GM21529 (cell line): Measurements from ENCODE around the gene RAX2.
A peak's percentile ranks its signal among the peaks of the same experiment; 100 is the strongest.
"Not testable (repeated sequence)": the region's sequence is repeated elsewhere in the genome, so short reads cannot be mapped to it uniquely, and the experiment has no call there.

ENCODE experiments used
- ATAC-seq: cut with Tn5 transposase; IDR thresholded peaks from one replicate; pipeline ENCODE4 v1.9.1; 2021; ENCODE audit not compliant: unreplicated experiment

RAX2 gene

GRCh38 chr19:3778104-3778867, 6.3 kb upstream of the RAX2 start:
- no peak for ATAC-seq

DNA sequence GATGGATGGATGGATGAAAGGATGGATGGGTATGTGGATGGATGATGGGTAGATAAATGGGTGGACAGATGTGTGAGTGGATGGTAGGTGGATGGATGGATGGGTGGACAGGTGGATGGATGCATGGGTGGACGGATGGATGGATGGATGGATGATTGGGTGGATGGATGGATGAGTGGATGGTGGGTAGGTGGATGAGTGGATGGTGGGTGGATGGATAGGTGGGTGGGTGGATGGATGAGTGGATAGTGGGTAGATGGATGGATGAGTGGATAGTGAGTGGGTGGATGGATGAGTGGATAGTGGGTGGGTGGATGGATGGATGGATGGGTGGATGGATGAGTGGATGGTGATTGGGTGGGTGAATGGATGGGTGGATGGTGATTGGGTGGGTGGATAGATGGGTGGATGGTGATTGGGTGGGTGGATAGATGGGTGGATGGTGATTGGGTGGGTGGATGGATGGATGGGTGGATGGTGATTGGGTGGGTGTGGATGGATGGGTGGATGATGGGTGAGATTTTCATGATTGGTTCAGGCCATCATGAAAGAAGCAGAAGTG, 4.5 kb upstream of the RAX2 start:
- no peak for ATAC-seq

DNA sequence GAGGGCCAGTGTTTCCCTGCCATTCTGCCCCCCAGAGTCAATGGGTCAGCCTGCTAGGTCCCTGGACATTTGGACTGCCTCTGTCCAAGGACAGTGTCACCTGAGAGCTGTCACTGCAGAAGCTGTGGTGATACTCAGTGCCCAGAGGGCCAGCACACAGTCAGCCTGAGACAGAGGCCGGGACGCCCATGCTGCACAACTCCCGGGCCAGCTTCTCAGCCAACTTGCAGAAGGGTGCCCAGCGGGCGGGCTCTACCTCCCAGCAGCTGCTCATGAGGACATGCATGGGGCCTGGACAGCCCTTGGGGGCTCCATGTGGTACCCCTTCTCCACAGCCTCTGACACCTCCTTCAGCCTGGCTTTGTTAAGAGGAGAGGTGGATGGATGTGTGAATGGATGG, 3.8 kb upstream of the RAX2 start:
- ATAC-seq, result no peak

GRCh38 chr19:3775374-3775711, 3.3 kb upstream of the RAX2 start:
- ATAC-seq, result no peak

DNA sequence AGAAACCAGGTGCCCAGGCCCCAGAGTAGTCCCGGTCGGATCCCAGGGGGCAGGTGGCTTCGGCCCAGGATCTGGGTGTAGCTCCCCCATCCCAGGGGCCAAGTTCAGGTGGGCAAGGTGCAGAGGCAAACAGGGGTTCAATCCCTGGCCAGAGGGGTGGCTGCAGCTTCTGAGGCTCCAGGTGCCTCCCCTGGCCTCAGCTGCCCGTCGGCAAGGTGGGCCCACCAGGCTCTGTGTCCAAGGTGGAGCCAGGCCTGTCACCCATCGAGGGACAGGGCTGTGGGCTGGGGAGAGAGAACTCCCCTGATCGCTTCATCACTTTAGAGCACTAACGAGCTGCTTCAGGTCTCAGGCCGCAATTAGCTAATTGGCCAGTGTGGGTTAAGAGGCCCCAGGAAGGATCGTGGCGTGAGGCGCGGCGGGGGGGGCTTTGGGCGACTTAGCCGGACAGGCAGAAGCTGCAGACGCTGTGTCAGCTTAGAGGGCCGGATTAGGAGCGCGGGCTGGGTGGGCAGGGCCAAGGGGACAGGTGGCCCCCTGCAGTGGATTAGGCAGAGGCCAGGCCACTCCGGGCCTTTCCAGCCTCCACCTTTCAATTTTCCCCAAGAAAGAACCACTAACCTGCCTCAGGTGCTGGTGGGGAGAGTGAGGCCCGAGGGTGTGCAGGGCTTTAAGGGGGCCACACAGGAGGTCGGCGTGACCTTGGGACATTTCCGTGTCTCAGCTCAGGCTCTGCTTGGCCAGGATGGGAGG, 2.8 kb upstream of the RAX2 start:
- no peak for ATAC-seq

- ATAC-seq, result no peak
Observed at GRCh38 chr19:3773814-3774515, 1.9 kb upstream of the RAX2 start.

DNA sequence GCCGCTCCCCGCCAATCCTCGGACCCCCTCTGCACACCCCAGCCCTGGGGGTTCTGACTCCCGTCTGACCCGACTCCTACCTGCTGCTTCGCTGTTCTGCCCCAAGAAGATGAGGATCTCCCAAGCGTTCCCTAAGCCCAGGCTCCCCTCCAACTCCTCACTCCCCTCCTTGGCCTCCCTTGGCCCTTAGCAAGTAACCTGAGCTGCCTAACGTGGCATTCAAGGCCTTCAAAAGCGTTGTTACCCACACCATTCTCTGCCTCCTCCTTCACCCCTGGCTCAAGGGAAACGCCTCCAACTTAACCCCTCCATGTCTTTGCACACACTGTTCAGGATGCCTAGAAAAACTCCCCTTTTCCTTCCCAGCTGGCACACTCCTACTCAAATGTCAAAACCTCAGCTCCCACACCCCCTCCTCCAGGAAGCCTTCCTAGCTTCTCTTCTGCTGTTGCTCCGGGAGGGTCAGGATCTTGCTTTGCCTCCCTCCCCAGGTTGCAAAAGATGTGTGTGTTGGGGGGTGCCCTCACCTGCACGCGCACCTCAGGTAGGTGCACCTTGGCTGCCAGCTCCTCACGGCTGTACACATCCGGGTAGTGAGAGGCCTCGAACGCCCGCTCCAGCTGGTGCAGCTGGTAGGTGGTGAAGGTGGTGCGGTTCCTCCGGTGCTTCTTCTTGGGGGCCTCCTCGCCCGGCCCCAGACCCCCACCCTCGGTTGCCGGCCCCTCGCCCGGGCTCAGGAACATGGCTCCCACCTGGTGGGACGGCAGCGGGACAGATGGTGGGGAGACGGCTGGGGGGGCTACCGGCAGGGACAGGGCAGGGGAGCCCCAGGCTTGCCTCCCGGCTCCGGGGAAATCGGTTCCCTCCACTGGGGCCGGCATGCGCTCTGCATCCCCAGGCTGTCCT, 775 bp downstream of the RAX2 start:
- ATAC-seq, result no peak

GRCh38 chr19:3770136-3770999, 1.7 kb downstream of the RAX2 start:
- ATAC-seq, result no peak

DNA sequence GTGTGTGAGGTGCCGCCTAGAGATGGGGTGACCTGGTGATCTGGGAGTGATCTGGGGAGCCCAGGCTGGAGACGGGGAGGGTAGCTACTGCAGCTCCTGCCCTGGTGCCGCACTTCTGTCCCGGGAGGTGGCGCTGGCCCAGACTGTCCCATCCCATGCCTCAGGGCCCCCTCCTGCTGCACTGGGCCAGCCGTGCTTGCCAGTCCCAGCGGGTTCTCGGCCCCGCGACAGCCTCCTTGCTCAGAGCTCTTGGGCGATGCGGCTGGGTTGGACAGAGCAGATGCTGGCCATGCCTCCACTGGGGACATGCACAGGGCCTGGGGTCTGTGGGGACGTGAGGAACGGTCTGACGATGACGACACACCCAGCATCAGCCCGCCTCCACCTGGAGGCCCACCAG, 2.5 kb downstream of the RAX2 start:
- no peak for ATAC-seq

DNA sequence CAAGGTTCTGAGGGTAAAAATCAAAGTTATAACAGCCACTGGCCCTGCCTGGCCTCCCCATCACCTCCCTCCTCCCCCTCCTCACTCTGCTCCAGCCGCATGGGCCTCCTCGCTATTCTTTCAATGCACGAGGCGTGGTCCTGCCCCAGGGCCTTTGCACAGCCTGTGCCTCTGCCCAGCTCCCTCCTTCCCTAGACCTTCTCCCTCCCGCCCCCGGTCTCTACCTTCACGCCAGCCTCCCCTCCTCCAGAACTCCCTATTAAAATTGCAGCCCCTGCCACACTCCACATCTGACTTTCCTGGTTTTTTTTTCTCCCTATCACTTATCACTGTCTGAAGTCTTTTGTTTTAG, 3.3 kb downstream of the RAX2 start:
- ATAC-seq, result no peak

- ATAC-seq, result no peak
Observed at GRCh38 chr19:3768015-3768747, 3.8 kb downstream of the RAX2 start.

- ATAC-seq, result no peak
Observed at GRCh38 chr19:3767050-3767449, 5.0 kb downstream of the RAX2 start.

DNA sequence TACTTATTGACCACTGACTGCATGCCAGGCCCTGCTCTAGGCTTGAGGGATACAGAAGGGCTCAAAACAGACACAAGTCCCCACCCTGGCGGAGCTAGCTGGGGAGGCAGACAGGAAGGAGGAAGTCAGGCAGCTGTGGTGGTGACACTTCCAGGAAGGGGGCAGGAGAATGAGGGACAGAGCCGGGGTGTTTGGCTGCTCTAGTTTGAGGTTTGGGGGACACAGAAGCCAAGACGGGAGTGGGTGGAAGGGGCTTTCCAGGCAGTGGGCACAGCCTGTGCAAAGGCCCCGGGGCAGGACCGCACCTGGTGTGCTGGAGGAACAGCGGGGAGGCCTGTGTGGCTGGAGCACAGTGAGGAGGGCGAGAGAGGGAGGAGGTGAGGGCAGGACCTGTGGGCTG, 5.5 kb downstream of the RAX2 start:
- no peak for ATAC-seq

GRCh38 chr19:3765757-3766156, 6.3 kb downstream of the RAX2 start:
- not testable (repeated sequence) for ATAC-seq

DNA sequence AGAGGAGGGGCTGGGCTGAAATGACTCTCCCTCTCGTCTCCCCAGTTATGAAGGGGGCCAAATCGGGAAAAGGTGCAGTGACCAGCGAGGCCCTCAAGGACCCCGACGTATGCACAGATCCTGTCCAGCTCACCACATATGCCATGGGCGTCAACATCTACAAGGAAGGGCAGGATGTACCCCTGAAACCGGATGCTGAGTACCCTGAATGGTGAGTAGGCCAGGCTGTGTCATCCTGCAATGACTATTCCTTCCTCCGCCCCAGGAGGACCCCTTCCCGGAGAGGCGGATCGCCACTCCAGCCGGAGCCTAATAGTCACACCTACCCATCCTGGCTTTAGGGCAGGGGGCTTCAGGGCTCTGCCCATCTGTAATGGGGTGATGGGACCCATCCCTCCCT, 6.9 kb downstream of the RAX2 start:
- ATAC-seq, result no peak

DNA sequence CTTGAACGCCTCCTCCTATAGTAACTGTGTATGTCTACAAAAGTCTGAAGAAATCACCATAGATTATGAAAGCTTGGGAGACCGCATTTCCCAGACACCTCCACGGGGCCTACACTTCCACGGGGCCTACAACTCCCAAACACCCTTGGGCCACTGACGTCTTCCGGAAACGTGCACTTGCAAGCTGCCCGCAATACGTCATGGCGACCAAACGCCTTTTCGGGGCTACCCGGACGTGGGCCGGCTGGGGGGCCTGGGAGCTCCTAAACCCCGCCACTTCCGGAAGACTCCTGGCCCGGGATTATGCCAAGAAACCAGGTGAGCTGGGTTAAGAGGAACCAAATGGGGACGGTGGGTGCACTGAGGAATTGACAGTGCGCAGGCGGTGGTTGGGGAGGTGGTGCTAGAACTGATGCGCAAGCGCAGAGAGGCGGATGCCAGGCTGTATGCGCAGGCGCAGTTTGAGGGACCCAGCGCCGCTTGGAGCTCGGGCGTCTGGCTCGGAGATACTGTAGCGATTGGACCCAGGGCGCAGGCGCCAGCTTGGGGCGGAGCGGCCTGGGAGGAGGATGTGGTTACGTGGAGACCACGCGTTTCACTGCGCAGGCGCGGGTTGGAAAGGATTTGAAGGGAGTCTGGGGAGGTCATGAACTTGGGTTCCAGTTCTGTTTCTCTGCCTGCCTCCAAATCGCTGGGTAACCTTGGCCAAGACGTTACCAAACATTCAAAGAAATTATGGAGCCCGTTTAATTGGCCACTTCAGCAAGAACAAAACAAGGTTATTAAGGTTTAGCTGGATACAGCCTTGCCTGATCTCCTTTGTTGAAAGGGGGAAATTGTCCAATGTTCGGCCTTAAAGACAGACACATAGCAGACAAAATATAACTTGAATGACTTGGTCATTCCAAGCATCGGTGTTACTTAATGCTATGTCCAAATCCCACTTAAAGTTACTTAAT, 9.2 kb downstream of the RAX2 start, which contains the start of gene MRPL54:
Gene MRPL54, plus strand, starts transcription at position 182 of the 959 bp plus-strand sequence. Its CDS starts 19 bp downstream, at position 201.
- peak; percentile 72 for ATAC-seq

DNA sequence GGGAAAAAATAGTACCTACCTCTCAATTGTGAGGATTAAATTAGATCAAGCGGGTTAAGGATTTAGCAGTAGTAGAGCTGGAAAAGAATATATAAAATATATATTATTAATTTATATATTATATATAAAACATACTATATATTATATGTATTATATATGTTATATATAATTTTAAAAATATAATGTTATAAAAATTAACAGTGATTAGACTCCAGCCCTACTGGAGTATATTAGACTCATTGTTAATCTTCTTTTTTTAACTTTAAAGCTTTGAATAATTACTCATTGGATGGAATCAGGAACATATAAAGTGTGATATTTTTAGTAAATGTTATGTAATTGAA, 9.9 kb downstream of the RAX2 start:
- no peak for ATAC-seq
